Measurements from ENCODE around the gene SPPL2C.
"Not testable (repeated sequence)": the region's sequence is repeated elsewhere in the genome, so short reads cannot be mapped to it uniquely, and the experiment has no call there.

SPPL2C gene

DNA sequence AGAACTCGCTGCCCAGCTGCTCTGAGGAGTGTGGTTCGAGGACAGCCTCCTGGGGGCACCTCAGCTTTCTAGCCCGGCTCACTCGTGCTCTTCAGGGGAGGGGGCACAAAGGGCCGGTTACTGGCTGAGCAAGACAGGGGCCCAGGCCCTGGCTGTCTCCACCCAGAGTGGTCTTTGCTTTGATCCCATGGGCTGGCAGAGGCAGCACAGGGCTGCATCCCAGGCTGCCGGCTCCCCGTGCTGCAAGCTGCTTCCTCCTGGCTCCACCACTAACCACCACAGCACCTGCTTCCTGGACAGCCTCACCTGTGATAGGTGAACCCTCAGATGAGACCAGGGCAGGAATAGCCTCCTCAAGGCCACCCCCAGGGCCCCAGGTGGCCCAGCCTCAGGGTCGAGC is 6.8 kb downstream of the SPPL2C start:
- no peak for DNase-seq

DNA sequence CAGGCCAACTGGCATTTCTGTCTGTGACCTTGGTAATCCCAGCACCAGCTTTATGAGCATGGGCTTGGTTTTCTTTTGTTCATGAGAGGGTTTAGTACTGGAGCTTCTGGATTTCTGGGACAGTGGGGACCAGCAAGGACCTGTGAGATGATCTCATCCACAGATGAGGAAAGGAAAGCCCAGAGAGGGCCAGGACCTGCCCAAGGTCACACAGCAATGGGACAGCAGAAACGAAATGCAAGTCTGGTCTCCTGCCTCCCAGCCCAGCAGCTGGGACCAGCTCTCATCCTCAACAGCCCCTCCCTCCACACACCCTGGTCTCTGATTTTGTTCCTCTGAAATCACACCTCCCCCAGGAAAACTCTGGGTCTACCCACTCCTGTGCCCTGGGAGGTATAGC is 7.2 kb downstream of the SPPL2C start:
- no peak for DNase-seq

DNA sequence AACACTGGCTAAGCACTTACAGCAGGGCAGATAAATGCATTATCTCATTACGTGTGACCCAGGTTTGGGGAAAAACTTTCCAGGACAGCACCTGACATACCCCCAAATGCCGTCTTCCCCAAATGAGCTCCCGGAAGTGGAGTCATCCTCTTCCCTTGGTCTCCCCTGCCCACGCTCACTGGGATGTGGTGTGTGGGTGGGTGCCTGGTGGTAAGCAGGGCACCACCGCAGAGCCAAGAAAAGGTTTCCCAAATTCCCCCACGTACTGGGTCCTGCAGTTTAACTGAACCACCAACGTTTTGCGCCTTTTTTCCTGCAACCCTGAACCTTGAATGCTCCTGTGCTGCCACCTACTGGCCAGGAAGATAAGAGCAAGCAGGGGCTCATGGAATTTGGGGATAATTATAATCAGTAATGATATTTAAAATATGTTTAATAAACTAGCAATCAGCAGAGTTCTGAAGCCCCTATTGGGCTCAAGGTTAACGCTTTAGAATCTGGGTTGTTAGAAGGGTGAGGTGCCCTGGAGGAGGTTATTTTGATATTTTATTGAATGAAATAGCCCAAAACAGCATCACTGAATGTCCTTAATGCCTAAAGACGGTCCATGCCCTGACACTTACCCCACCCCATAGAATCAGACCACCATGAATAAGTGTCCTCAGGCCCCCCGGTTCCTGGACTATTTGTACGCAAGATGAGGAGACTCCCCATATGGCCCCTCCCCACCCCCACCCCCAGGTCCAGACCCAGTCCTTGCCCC is 8.0 kb downstream of the SPPL2C start:
- peak; percentile 39 for DNase-seq

DNA sequence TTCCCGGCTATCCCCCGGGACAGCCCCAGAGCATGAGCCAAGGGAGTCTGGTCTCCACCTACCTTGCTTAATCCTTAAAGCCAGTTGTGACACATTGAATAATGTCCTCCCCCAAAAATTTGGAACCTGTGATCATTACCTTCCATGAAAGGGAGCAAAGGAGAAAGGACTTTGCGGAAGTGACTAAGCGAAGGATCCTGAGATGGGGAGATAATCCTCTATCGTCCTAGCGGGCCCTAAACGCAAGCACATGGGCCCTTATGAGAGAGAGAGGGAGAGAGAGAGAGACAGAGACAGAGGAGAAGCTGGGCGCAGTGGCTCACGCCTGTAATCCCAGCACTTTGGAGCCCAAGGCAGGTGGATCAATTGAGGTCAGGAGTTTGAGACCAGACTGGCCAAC is 9.5 kb downstream of the SPPL2C start:
- no peak for DNase-seq

DNA sequence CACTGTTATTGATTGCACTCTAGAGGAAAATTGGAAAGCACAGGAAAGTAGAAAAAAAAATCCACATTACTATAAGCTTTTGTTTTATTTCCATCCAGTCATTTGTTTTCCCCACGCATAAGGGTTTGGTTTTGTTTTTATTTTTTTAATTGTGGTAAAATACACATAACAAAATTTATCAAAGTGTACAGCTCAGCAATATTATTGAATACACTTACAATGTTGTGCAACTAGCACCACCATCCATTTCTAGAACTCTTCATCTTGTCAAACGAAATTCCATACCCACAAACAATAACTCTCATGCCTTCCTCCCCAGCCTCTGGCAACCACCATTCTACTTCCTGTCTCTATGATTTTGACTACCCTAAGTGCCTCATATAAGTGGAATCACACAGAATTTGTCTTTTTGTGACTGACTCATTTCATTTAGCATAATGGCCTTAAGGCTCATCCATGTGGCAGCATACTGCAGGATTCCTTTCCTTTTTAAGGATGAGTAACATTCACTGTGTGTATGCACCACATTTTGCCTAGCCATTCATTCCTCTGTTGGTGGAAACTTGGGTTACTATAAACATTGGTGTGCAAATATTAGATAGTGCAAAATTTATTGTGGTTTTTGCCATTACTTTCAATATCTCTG is 11.1 kb downstream of the SPPL2C start:
- no peak for DNase-seq

DNA sequence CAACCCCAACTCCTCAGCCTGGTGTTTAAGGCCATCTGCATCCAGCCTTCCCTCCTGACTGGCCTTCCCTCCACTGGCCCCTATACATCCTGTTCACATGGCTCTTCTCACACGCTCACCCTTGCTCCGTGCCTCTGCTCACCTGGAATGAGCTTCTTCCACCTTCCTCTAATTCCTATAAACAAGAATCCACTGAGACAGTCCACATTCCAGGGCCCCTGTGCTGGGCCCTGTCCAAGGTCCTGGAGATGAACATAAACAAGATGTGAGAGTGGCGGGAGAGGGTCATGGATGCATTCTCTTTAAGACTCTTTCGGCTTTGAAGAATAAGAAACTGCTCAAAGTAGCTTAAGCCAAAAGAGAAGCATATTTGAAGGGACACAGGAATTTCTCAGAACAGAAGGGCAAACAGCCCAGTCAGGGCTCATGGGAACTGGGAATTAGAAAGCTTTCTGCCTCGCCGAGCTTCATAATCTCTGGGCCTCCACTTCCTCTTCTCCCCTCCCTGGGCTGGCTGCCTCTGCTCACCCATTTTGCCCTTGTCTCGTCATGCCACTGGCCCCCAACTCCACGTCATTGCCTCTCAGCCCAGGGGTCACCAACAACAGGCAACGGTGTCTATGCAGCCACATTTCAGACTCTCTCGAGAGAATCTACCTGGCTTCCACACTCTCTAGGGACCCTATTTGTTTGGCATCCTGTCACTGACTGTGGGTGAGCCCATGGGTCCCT is 13.5 kb downstream of the SPPL2C start:
- DNase-seq, result no peak

DNA sequence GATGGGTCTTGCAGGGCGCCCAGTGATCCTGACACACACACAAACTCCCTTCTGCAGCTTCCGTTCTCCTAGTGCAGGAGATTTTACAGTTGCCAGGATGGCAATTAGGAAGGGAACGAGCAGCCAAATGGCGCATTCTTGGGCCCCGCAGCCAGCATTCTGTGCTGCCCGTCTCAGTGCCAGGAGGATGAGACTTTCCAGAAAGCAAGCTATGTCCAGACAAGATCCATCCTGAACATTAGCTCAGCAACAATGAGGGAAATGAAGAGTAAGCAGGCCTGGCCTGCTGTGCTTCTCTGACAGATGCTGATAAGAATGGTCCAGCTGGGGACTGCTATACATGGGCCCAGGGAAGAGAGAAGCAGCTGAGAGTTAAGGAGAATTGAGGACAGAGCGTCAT is 16.5 kb downstream of the SPPL2C start:
- no peak for DNase-seq

DNA sequence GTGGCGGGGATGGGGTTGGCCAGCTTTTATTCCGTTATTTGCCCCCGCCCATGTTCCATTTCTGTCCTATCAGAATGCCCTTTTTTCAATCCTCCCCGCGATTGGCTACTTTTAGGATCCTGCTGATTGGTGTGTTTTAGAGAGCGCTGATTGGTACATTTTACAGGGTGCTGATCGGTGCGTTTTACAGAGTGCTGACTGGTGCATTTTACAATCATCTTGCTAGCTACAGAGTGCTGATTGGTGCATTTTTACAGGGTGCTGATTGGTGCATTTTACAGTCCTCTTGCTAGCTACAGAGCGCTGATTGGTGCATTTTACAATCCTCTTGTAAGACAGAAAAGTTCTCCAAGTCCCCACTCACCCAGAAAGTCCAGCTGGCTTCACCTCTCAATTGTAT is 17.4 kb downstream of the SPPL2C start:
- not testable (repeated sequence) for DNase-seq

DNA sequence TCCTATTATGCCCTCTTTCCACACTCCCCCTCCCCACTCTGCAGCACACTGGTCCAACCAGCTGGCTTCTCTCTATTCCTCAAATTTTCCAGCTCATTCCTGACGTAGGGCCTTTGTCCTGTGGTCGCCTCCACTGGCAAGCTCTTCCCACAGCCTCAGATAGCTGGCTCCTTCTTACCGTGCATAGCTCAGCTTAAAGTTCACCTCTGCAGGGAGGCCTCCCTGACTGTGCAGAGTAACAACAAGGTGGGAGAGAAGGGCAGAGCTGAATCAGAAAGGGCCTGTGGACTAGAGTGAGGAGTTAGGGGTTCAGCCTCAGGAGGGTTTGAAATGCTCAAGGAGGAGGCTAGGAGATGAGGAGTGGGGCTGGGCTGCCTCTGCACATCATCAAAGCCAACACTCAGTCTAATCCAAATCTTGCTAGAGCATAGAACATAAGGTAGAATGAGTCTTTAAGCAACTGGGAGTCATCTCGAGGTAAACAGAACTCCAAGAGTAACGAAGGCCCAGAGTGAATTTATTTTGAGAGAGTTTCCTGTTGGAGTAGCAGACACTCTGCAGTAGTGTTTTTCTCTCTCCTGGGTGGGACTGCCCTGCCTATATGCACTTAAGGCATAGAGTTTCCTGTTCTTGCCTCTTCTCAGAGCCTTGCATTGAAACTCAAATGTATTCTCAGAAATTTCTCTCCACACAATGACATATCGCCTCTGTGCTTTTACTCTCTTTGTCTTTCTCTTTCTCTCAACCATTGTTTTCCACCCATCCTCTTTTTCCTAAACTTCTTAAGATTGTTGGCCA is 19.4 kb downstream of the SPPL2C start:
- no peak for DNase-seq

DNA sequence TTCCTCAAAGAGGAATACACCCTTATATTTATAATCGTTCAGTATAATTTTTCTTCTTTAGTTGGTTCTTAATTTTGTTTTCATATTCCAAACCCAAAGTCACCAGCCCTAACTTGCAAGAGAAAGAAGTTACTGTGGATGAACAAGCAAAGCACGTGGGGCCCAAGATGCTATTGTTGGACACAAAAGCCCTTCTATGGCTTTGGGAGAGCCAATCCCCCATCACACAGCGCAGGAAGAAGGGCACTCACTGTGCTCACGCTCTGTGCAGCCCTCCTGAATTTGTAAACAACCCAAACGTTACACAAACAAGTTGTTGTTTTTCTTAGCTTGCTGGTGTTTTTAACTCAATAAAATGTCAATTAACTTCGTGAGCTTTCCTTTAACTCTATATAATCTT is 22.5 kb downstream of the SPPL2C start:
- no peak for DNase-seq

DNA sequence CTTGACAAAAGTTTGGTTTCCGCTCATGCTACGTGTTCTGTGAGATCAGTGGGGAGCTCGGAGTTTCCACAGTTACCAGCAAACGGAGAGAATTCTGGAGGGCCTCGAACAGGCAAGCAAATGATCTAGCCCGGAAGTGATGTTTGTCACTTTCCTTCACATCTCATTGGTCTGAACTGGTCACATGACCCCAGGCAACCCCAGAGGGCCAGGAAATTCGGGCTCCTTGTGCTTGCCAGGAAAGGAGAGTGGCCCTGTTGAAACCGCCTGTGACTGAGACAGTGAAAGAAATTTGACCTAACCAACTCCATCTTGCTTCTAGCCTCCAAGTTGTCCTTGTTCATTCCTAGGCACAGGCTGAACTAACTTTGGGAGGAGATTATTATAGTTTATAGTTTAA is 23.0 kb downstream of the SPPL2C start:
- DNase-seq, result no peak

DNA sequence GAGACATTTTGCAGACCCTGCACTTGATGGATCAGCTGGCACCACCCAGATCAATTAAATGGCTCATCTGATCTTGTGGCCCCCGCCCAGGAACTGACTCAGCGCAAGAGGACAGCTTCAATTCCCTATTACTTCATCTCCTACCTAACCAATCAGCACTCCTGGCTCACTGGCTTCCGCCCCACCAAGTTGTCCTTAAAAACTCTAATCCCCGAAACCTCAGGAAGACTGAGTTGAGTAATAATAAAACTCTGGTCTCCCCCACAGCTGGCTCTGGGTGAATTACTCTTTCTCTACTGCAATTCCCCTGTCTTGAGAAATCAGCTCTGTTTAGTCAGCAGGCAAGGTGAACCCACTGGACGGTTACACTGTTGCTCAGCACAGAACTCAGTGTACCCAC is 23.6 kb downstream of the SPPL2C start:
- DNase-seq, result no peak

DNA sequence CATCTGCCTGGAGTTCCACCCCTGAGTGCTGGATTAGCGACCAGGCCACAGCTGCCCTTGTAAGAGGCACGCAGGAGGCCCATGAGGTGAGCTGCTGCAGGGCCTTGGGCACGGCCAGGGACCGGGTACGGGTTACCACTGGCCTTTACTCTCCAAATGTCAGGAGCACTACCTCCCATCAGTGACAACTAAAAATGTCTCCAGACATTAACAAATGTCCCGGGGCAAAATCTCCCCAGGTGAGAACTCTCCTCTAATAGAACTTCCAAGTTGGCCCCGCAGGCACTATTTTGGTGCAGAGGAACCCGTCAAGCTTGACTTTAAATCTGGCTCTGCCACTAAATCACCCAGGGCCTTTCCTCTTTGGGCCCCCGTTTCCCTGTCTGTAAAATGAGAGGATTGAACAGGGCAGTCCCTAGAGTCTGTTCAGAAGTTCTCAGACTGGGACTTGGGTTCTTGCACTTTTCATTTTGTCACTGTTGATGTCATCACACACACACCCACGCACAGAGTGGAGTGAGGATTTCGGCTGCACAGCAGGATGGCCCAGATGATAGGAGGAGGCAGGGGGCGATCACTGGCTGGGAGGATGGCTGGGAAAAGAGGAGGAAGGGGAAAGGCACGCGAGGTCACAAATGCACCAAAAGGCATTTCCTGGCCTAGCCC is 25.1 kb downstream of the SPPL2C start:
- DNase-seq, result peak; percentile 19

DNA sequence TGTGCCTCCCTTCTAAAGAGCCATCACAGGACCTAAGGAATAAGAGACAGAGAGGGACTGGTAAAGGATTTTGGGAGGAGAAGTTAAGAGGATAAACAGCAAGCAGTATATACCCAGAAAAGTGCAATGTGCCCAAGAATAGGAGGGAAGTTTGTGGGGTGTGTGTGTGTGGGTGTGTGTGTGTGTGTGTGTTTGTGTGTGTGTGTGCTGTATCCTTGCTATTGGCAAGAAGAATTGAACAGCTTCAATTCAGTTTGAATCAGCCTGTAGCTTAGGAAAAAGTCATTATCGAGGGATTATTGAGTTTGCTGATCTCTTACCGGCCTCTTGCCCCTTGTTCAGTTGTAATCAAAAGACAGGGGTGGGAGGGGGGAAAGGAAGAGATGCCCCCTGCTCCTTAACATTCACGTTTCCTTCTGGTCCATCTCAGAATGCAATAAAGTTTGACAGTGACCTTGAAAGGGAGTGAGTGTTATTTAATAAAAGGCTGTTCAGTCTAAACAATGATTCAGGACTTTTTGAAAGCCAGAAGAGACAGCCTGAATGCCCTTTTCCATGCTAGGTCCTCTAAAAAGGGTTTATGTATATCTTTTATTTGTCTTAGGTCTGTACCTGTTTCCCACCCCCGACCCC is 25.8 kb downstream of the SPPL2C start:
- no peak for DNase-seq

DNA sequence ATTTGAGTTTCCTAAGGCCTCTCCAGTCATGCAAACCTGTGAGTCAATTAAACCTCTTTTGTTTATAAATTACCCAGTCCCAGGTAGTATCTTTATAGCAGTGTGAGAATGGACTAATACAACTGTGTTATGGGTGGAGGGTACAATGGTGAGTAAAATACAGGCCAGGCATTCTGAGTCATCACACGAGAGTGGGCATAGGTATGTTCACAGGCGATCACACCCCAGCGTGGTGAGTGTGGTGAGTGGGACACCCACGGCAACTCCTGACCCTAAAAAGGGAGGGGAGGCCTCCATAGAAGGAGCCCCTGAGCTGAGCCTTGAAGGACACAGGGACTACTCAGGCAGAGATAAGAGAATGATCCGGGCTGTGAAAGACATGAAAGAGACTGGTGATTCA is 27.0 kb downstream of the SPPL2C start:
- DNase-seq, result no peak

DNA sequence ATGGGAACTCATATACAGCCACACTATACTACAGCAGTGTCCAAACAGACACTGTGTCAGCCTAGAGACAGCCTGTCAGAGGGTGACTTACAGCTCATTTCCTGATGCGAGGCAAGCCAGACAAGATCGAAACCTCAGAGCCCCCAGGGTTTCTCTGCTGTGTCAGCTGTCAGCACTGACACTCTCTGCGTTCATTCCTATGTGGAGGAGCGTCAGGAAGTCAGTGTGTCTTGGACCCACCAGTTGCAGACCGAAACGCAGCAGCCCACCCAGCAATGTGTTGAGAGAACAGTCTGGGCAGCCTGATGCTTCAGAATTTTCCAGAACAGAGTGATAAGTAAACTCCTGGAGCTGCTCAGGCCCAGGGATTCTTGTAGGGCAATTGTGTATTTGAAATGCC is 29.0 kb downstream of the SPPL2C start:
- no peak for DNase-seq

DNA sequence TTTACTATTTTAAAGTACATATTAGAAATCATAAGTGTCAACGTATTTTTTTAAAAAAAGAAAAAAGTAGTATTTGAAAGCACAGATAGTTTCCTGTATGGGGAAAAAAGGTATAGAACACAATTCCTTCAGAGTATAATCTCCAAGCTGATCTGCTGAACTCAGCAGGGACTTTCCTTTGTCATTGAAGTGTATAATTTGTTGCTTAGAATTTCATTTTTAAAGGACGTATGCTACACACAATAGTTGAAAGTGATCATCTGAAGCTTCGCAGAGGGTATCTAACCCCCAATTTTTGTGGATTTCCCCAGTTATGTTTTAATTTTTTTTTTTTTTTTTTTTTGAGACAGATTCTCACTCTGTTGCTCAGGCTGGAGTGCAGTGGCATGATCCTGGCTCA is 29.5 kb downstream of the SPPL2C start:
- DNase-seq, result no peak

DNA sequence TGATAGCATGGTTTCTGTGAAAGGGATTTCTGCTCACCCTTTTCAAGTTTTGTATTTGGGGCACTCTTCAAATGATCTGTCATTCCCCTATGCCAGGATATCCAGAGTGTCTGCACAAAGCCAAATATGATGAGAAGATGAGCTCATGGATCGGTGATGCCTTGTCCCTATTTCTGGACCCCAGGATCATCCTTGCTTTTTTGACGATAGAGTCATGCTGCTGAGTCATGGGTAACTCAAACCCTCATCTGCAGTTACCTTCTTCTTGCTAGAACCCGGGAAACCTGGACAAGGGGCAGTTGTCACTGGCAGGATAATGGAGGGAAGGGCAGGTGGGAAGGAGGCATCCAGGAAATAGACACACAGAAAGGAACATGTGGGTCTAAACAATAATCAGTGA is 31.9 kb downstream of the SPPL2C start:
- no peak for DNase-seq

DNA sequence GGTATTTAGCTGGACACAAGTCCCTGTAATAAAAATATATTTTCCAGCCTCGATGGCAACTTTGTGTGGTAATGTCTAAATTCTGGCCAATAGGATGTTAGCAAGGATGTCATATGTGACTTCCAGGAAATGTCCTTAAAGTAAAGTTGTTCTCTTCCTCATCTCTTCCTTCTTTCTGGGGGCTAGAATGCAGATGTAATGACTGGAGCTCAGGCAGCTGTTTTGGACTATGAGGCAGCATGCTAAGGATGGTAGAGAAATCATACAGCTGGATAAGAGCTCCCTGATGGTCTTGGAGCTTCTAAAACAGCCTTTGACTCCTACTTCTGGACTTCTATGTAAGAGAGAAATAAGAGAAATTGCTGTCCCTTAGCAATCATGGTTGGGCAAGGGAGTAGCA is 32.8 kb downstream of the SPPL2C start:
- no peak for DNase-seq

DNA sequence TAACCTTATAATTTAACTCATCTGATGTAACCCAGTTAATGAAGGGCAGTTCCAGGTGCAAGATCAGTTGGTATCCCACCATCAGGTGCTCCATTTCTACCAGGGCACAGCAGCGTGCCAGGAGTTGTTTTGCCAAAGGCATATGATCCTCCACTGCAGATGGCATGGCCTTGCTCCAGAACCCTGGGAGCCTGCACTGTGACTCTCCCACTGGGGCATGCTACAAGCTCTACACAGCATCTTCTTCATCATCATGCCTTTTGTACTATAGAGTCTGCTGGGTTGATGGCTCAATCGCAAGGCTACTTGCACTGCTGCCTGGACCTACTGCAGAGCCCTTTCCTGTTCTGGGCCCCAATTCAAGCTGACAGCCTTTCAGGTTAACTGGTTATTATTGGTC is 38.4 kb downstream of the SPPL2C start:
- no peak for DNase-seq

DNA sequence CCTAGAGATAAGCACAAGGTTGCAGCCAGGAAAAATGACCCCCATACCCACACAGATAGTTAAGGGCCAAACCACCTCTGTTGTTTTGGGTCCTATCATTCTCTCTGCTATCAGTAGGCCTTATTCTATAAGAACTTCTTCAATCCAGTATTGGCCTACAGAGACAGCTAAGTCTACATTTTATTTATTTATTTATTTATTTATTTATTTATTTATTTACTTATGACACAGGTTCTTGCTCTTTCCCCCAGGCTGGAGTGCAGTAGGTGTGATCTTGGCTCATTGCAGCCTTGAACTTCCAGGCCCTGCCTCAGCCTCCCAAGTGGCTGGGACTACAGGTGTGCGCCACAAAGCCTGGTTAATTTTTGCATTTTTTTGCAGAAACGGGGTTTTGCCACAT is 42.2 kb downstream of the SPPL2C start:
- no peak for DNase-seq

DNA sequence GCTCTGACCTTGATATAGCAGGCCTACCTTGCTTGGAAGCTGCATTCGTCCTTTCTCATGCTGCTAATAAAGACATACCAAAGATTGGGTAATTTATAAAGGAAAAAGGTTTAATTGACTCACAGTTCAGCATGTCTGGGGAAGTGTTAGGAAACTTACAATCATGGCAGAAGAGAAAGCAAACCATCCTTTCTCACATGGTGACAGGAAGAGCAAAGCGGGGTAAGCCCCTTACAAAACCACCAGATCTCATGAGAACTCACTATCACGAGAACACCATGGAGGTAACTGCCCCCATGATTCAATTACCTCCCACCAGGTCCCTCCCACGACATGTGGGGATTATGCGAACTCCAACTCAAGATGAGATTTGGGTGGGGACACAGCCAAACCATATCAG is 43.7 kb downstream of the SPPL2C start:
- DNase-seq, result no peak

Data from inflammatory macrophage treated with lipopolysaccharide for 4 hours (primary cell).